WTC11 (cell line): ENCODE data around the gene VWA5B1.

Experiments used
- AFF4 ChIP-seq: sonication (generic); formaldehyde crosslinking; IDR thresholded peaks from 2 replicates; pipeline ENCODE4 v1.8.1; 2023; ENCODE audit warnings: mild to moderate bottlenecking, missing genetic modification reagents, borderline replicate concordance
- ATF6 ChIP-seq: sonication (generic); formaldehyde crosslinking; IDR thresholded peaks from 2 replicates; pipeline ENCODE4 v1.8.1; 2023; ENCODE audit warnings: mild to moderate bottlenecking, missing genetic modification reagents
- CTCF ChIP-seq: fragments of 200-600 bp; IDR thresholded peaks from 2 replicates; pipeline ENCODE4 v1.8.0; 2022; ENCODE audit warnings: antibody characterized with exemption
- E2F5 ChIP-seq: sonication (generic); formaldehyde crosslinking; IDR thresholded peaks from 2 replicates; pipeline ENCODE4 v1.8.1; 2022; ENCODE audit warnings: mild to moderate bottlenecking, moderate library complexity, missing genetic modification reagents
- HMGA2 ChIP-seq: fragments of 250-450 bp; sonication (Bioruptor Pico); IDR thresholded peaks from 2 replicates; pipeline ENCODE4 v1.4.0; 2021; ENCODE audit warnings: mild to moderate bottlenecking, moderate library complexity
- ZBTB21 ChIP-seq: sonication (generic); formaldehyde crosslinking; IDR thresholded peaks from 2 replicates; pipeline ENCODE4 v1.8.1; 2023; ENCODE audit warnings: mild to moderate bottlenecking, missing genetic modification reagents, borderline replicate concordance
- ZNF263 ChIP-seq: sonication (generic); formaldehyde crosslinking; IDR thresholded peaks from 2 replicates; pipeline ENCODE4 v1.8.1; 2022; ENCODE audit warnings: low read depth, mild to moderate bottlenecking, moderate library complexity, missing genetic modification reagents

GRCh38 chr1:20312818-20313217 lies 22.1 kb downstream of the VWA5B1 start:
- no peak for TF ChIP-seq ZNF263 (CRISPR knock-in tag)
- no peak for TF ChIP-seq CTCF
- no peak for TF ChIP-seq AFF4 (CRISPR knock-in tag)
- TF ChIP-seq HMGA2 (CRISPR knock-in tag), result no peak
- TF ChIP-seq ZBTB21, result no peak
- TF ChIP-seq ATF6 (CRISPR knock-in tag), result no peak
- TF ChIP-seq E2F5 (CRISPR knock-in tag), result no peak
